Erythroblast (primary cell): ENCODE measurements around the gene PGRMC1.
"Not testable (repeated sequence)": the region's sequence is repeated elsewhere in the genome, so short reads cannot be mapped to it uniquely, and the experiment has no call there.

Experiments
- DNase-seq, 2 experiments: peaks; one replicate each; lab custom pipeline; 2025; lab: John Stamatoyannopoulos, UW
- GATA1 ChIP-seq: IDR thresholded peaks from 2 replicates; pipeline ENCODE4 v1.6.1; 2011; ENCODE audit warnings: low read depth, mild to moderate bottlenecking, control low read depth, low read length, moderate library complexity
- POLR2A ChIP-seq: IDR thresholded peaks from 2 replicates; pipeline ENCODE4 v1.6.1; 2011; ENCODE audit warnings: mild to moderate bottlenecking, low read length

The PGRMC1 gene

GRCh38 chrX:119251386-119251785 is 15.3 kb downstream of the PGRMC1 start:
- DNase-seq = no peak
- no peak for TF ChIP-seq POLR2A
- no peak for TF ChIP-seq GATA1

- no peak for TF ChIP-seq GATA1
- TF ChIP-seq POLR2A = no peak
- no peak for DNase-seq
Observed at GRCh38 chrX:119252716-119253115, 16.6 kb downstream of the PGRMC1 start.

- TF ChIP-seq GATA1 = no peak
- no peak for TF ChIP-seq POLR2A
- peak; percentile 5 to 33 for DNase-seq
Observed at GRCh38 chrX:119266364-119266995, 30.4 kb downstream of the PGRMC1 start.

GRCh38 chrX:119267115-119267514 is 31.0 kb downstream of the PGRMC1 start:
- not testable (repeated sequence) for DNase-seq

GRCh38 chrX:119272882-119273419 is 36.9 kb downstream of the PGRMC1 start:
- no peak for DNase-seq
- TF ChIP-seq GATA1 = no peak
- no peak for TF ChIP-seq POLR2A

- no peak for TF ChIP-seq GATA1
- no peak for TF ChIP-seq POLR2A
- peak; percentile 85 to 87 for DNase-seq
Observed at GRCh38 chrX:119273420-119274192, 37.5 kb downstream of the PGRMC1 start.

GRCh38 chrX:119282347-119282746 is 46.3 kb downstream of the PGRMC1 start:
- DNase-seq = not testable (repeated sequence)

GRCh38 chrX:119288890-119289393 is 52.9 kb downstream of the PGRMC1 start:
- DNase-seq = peak; percentile 0 to 5

GRCh38 chrX:119290476-119290875 is 54.4 kb downstream of the PGRMC1 start:
- DNase-seq = no peak
- TF ChIP-seq POLR2A (no peak), GATA1 (no peak)

More at GRCh38 chrX:119288890-119289393, 52.9 kb downstream of the PGRMC1 start:
- TF ChIP-seq GATA1 (no peak), POLR2A (no peak)

GRCh38 chrX:119291246-119291645 is 55.2 kb downstream of the PGRMC1 start:
- DNase-seq = not testable (repeated sequence)

- TF ChIP-seq GATA1 = no peak
- no peak for TF ChIP-seq POLR2A
- DNase-seq = no peak
Observed at GRCh38 chrX:119292445-119292844, 56.4 kb downstream of the PGRMC1 start.
